ENCODE measurements around the gene SEMA3G. TPM values are rescaled to one million over a fixed set of nuclear protein-coding genes. Genes with fewer than 3 reads are reported as not detected.

Gene SEMA3G
- polyA plus RNA-seq, 2 of the 4 experiments (the other 2 are of a cell fraction), result 0.08 to 0.13 TPM

- ChIA-PET POLR2A (no interaction called here), CTCF (interaction anchor here (1.1 to 2.7 kb wide), 3 partner anchors 14 to 43 kb away, joined by 3 to 14 read pairs (median 5); no protein-coding TSS in a partner anchor)
- Histone ChIP-seq H3K4me2 (no peak overlapping the region), H3K4me3 (no peak overlapping the region), H3K27ac (no peak overlapping the region), H3K4me1 (no peaks in the 10 kb centered on the region), H3K9me3 (no peaks in the 10 kb centered on the region)
- FAIRE-seq (no peak), ATAC-seq (no peak), DNase-seq (ENCODE audit: low read depth in 1 of 2, low spot score in 1 of 2) (no peak)
- 92% methylated on average over 12 of the region's 22 CpGs for WGBS (ENCODE audit: missing lambda C conversion rate)
- TF ChIP-seq CTCF (IDR thresholded peaks at IDR 0.05) (no peak), MAX (IDR thresholded peaks at IDR 0.05) (no peak)
Observed at GRCh38 chr3:52490035-52490938, 45.4 kb upstream of the SEMA3G start.

- H3K27ac ChIP-seq, result no peak overlapping the region
- H3K4me3 ChIP-seq, result no peak overlapping the region
- no peak overlapping the region for H3K4me2 ChIP-seq
- ATAC-seq (no peak), FAIRE-seq (no peak), DNase-seq (ENCODE audit: low read depth in 1 of 2, low spot score in 1 of 2) (no peak)
- H3K4me1 ChIP-seq, result no peaks in the 10 kb centered on the region
- 93% methylated on average over 8 of the region's 18 CpGs for WGBS (ENCODE audit: missing lambda C conversion rate)
- ChIA-PET CTCF (interaction anchor here (1.9 to 2.1 kb wide), 2 partner anchors 17 to 42 kb away, joined by 5 to 15 read pairs; no protein-coding TSS in a partner anchor), POLR2A (no interaction called here)
- no peaks in the 10 kb centered on the region for H3K9me3 ChIP-seq
- TF ChIP-seq ATOH8 (CRISPR knock-in tag; IDR thresholded peaks at IDR 0.05; ENCODE audit: low read depth), result no peak
- no peak for TF ChIP-seq REST (IDR thresholded peaks at IDR 0.05)
Observed at GRCh38 chr3:52489453-52489852, 44.5 kb upstream of the SEMA3G start.

GRCh38 chr3:52488746-52489145 is 43.8 kb upstream of the SEMA3G start:
- Histone ChIP-seq H3K4me2 (no peak overlapping the region), H3K4me3 (no peak overlapping the region), H3K4me1 (no peaks in the 10 kb centered on the region), H3K27ac (no peak overlapping the region), H3K9me3 (no peaks in the 10 kb centered on the region)
- ATAC-seq, result no peak
- no peak for DNase-seq (ENCODE audit: low read depth in 1 of 2, low spot score in 1 of 2)
- FAIRE-seq, result no peak
- ChIA-PET CTCF (interaction anchor here (0.9 to 2.1 kb wide), 2 partner anchors 16 kb away, joined by 4 to 15 read pairs; no protein-coding TSS in a partner anchor), POLR2A (no interaction called here)
- TF ChIP-seq PHF8 (IDR thresholded peaks at IDR 0.05; ENCODE audit: borderline replicate concordance, low read depth) (no peak), TP53 (CRISPR knock-in tag; IDR thresholded peaks at IDR 0.05) (no peak), HEYL (CRISPR knock-in tag; IDR thresholded peaks at IDR 0.05) (no peak), SMC3 (IDR thresholded peaks at IDR 0.05) (no peak), MAZ (IDR thresholded peaks at IDR 0.05; ENCODE audit: borderline replicate concordance, low read depth, low read length) (no peak), BHLHE40 (IDR thresholded peaks at IDR 0.05; ENCODE audit: low read depth, low read length) (no peak), TFCP2L1 (CRISPR knock-in tag; IDR thresholded peaks at IDR 0.05) (no peak), SREBF2 (IDR thresholded peaks at IDR 0.05) (no peak), NR3C1 (IDR thresholded peaks at IDR 0.05) (no peak), CTCF (IDR thresholded peaks at IDR 0.05) (no peak), PBX3 (IDR thresholded peaks at IDR 0.05) (no peak)
- 100% methylated on average over 1 of the region's 3 CpGs for WGBS (ENCODE audit: missing lambda C conversion rate)
